ENCODE measurements around the gene PGGT1B. TPM values are rescaled to one million over a fixed set of nuclear protein-coding genes. Genes with fewer than 3 reads are reported as not detected.
A peak's percentile ranks its signal among the peaks of the same experiment; 100 is the strongest.

PGGT1B gene
- total RNA-seq, 1 donor from 2014 or later: 23.8 TPM

DNA sequence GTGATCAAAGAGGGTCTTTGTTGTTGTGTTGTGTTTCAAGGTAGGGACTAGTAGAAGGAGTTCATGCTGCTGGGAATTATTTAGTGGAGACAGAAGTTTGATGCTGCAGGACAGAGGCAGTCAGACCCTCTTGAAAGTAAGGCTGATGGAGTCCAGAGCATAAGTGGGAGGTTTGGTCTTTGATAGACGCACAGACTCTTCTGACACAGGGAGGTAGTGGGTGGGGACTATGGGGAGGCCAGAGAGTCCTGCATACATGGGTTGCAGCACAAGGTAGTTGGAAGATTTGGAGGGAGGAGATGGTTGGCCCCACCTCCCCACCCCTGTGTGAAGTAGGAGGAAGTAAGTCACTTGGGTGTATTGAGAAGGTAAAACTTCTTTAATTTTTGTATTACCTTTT lies 36.1 kb upstream of the PGGT1B start:
- Histone ChIP-seq H3K27ac (replicated peaks) (no peak overlapping the region), H3K4me1 (peaks cover 21% of the 10 kb centered on the region), H3K36me3 (no peaks in the 10 kb centered on the region), H3K27me3 (ENCODE audit: low read depth) (no peaks in the 10 kb centered on the region), H3K9me3 (replicated peaks) (no peaks in the 10 kb centered on the region), H3K4me3 (no peak overlapping the region)
- intact Hi-C loops (cut with micrococcal nuclease): no loop called here
- DNase-seq: no peak
- TF ChIP-seq, protein P1, sequence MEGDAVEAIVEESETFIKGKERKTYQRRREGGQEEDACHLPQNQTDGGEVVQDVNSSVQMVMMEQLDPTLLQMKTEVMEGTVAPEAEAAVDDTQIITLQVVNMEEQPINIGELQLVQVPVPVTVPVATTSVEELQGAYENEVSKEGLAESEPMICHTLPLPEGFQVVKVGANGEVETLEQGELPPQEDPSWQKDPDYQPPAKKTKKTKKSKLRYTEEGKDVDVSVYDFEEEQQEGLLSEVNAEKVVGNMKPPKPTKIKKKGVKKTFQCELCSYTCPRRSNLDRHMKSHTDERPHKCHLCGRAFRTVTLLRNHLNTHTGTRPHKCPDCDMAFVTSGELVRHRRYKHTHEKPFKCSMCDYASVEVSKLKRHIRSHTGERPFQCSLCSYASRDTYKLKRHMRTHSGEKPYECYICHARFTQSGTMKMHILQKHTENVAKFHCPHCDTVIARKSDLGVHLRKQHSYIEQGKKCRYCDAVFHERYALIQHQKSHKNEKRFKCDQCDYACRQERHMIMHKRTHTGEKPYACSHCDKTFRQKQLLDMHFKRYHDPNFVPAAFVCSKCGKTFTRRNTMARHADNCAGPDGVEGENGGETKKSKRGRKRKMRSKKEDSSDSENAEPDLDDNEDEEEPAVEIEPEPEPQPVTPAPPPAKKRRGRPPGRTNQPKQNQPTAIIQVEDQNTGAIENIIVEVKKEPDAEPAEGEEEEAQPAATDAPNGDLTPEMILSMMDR (IDR thresholded peaks at IDR 0.05; ENCODE audit: borderline replicate concordance): no peak

DNA sequence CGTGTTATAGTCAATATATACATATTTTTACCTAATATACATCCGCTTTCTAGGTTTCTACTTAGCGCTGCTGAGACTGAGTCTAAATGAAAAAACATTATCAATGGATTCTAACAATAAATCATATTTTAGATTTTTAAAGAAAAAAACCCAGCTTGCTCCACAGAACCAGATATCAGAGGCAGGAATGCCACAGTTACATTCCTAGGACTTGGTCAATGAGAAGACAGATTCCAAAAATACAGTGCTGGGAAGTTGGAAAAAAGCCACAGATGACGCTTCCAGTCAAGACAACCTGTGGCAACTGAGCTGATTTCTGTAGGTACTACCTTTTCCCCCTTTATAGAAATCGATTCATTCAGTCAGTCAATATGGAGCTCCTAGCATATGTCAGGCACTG lies 34.4 kb upstream of the PGGT1B start:
- intact Hi-C loops (cut with micrococcal nuclease): no loop called here
- peaks cover 21% of the 10 kb centered on the region for H3K4me1 ChIP-seq
- TF ChIP-seq, protein P1 (IDR thresholded peaks at IDR 0.05; ENCODE audit: borderline replicate concordance): no peak
- peaks cover 9% of the 10 kb centered on the region for H3K9me3 ChIP-seq (replicated peaks)
- no peaks in the 10 kb centered on the region for H3K27me3 ChIP-seq (ENCODE audit: low read depth)
- peak overlapping the region; percentile 95 for H3K4me3 ChIP-seq
- H3K27ac ChIP-seq (replicated peaks): no peak overlapping the region
- no peaks in the 10 kb centered on the region for H3K36me3 ChIP-seq
- no peak for DNase-seq

DNA sequence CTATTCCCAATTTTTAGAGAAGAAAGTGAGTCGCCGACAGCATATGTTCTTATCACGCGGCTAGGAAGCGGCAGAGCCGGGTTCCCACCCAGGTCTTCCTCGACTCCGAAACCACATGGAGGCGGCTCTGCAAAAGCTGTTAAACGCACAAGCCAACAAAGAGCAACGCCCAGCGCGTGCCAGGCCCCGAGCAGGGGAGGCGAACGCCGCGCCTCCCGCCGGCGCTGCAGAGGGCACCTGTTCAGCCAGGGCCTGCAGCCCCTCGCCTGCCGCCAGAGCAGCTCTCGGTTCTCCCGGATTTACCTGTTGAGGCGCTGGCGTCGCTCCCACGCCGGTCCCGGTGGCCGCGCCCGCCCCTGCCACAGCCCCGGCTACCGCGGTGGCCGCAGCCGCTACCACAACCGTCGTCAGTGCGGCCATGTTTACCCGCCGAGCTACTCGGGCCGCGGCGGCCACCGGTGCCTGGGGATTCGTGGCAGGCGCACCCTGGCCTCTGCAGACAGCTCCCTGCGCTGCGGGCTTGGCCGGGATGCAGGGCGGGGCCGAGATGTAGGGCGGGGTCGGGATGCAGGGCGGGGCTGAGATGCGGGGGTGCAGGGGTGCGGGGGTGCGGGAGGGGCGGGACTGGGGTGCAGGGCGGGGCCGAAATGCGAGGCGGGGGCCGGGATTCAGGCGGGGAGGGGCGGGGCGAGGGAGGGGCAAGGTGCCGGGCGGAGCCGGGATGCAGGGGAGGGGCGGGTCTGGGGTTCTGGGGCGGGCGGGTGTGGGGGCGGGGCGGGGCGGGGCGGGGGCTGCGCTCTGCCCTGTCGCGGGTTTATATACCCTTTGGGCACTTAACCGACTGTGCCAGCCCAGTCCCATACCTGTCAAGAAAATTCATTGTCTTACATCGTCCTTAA lies 33.7 kb upstream of the PGGT1B start, which contains the start of gene CCDC112:
Gene CCDC112 (minus strand): TSS at position 531 of the 899 bp plus-strand sequence. CDS start 111 bp downstream, at position 420.
- Histone ChIP-seq H3K4me3 (peak within 1 kb of the TSS; percentile 95), H3K4me1 (peaks cover 21% of the 10 kb centered on the region), H3K27ac (replicated peaks) (peak within 1 kb of the TSS; percentile 81), H3K9me3 (replicated peaks) (peaks cover 15% of the 10 kb centered on the region), H3K36me3 (no peaks in the 10 kb centered on the region), H3K27me3 (ENCODE audit: low read depth) (no peaks in the 10 kb centered on the region)
- intact Hi-C loops (cut with micrococcal nuclease): no loop called here
- DNase-seq: peak; percentile 86
- TF ChIP-seq, protein P1 (IDR thresholded peaks at IDR 0.05; ENCODE audit: borderline replicate concordance): no peak

DNA sequence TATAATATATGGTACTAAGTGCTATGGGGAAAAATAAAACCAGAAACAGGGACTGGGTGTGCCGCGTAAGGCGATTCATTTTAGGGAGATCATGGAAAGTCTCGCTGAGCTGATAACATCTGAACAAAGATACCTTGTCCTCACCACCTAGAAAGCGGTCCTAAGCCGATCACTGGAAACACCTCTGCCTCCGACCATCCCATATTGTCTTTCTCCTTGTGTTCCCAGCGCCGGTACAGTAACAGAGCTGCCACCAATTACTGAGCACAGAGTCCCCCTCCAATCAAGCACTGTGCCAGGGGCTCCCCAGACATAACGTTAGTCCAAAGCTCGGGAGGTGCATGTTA lies 33.1 kb upstream of the PGGT1B start:
- Histone ChIP-seq H3K36me3 (no peaks in the 10 kb centered on the region), H3K27me3 (ENCODE audit: low read depth) (no peaks in the 10 kb centered on the region), H3K4me3 (peak overlapping the region; percentile 95), H3K9me3 (replicated peaks) (peaks cover 15% of the 10 kb centered on the region), H3K4me1 (peaks cover 21% of the 10 kb centered on the region), H3K27ac (replicated peaks) (peak overlapping the region; percentile 81)
- TF ChIP-seq, protein P1 (IDR thresholded peaks at IDR 0.05; ENCODE audit: borderline replicate concordance): no peak
- intact Hi-C loops (cut with micrococcal nuclease): no loop called here
- DNase-seq: no peak

DNA sequence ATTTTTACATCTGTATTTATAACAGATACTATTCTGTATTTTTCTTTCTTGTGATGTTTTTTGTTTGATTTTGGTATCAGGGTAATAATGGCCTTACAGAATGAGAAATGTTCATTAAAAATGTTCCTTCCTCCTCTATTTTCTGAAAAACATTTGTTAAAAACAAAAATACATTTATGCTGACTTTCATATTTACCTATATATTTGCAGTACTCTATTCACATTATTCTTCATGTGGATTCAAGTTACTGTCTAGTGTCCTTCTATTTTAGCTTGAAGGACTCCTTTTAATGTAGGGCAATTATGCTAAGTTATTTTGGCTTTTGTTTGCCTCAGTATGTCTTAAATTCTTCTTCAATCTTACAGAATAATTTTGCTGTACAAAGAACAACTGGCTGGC lies 28.7 kb upstream of the PGGT1B start:
- H3K4me1 ChIP-seq: peaks cover 20% of the 10 kb centered on the region
- no peak for DNase-seq
- H3K36me3 ChIP-seq: no peaks in the 10 kb centered on the region
- intact Hi-C loops (cut with micrococcal nuclease): no loop called here
- TF ChIP-seq, protein P1 (IDR thresholded peaks at IDR 0.05; ENCODE audit: borderline replicate concordance): no peak
- no peaks in the 10 kb centered on the region for H3K27me3 ChIP-seq (ENCODE audit: low read depth)
- no peak overlapping the region for H3K4me3 ChIP-seq
- peaks cover 15% of the 10 kb centered on the region for H3K9me3 ChIP-seq (replicated peaks)
- no peak overlapping the region for H3K27ac ChIP-seq (replicated peaks)
